Breast epithelium (tissue), 3 donors: Measurements from ENCODE around the gene DGKI.

Experiments
- CTCF ChIP-seq, 3 donors: fragments of 450-650 bp; IDR thresholded peaks; one replicate each; pipeline ENCODE4 v1.5.1; 2016 to 2017; ENCODE audit warnings: antibody characterized with exemption in 3 of 3, mild to moderate bottlenecking in 3 of 3, moderate library complexity in 3 of 3
- POLR2AphosphoS5 ChIP-seq, 3 donors: sonication (generic); formaldehyde crosslinking; IDR thresholded peaks; one replicate each; pipeline ENCODE4 v1.6.1; 2017; ENCODE audit warnings: antibody characterized with exemption in 3 of 3

- TF ChIP-seq POLR2AphosphoS5 (IDR thresholded peaks at IDR 0.05) (no peak), CTCF (IDR thresholded peaks at IDR 0.05) (no peak)
Observed at GRCh38 chr7:137563981-137564380, 282.8 kb downstream of the DGKI start.
